Loucy (cell line): ENCODE data around the gene ADAM20.

ENCODE experiments used
- CTCF ChIP-seq: fragments of 200-600 bp; sonication (generic); conservative IDR thresholded peaks from 2 replicates; pipeline ENCODE4 v1.5.1; 2014; ENCODE audit warnings: mild to moderate bottlenecking, antibody characterized with exemption, low read length
- EZH2phosphoT487 ChIP-seq: fragments of 200-600 bp; IDR thresholded peaks from 2 replicates; pipeline ENCODE4 v1.6.1; 2018; ENCODE audit warnings: antibody characterized with exemption, mild to moderate bottlenecking, moderate library complexity, borderline replicate concordance

- TF ChIP-seq CTCF (no peak), EZH2phosphoT487 (no peak)
These were observed 19.0 kb downstream of the ADAM20 start for GRCh38 chr14:70515811-70516210.
